GM18858 (cell line): Measurements from ENCODE around the gene MCEMP1.

Source experiments
- ATAC-seq: cut with Tn5 transposase; IDR thresholded peaks from one replicate; pipeline ENCODE4 v1.9.1; 2021; ENCODE audit not compliant: unreplicated experiment

MCEMP1 gene

GRCh38 chr19:7722231-7722651 is 45.4 kb downstream of the MCEMP1 start:
- ATAC-seq: no peak

- ATAC-seq: no peak
Observed at GRCh38 chr19:7725791-7726190, 48.9 kb downstream of the MCEMP1 start.

GRCh38 chr19:7729211-7729610 is 52.3 kb downstream of the MCEMP1 start:
- no peak for ATAC-seq
